GM19239 (cell line): ENCODE data around the gene INPP5A.
"Not testable (repeated sequence)": the region's sequence is repeated elsewhere in the genome, so short reads cannot be mapped to it uniquely, and the experiment has no call there.

Source experiments
- DNase-seq: peaks from one replicate; pipeline ENCODE4 v3.0.0; 2011; ENCODE audit warnings: low spot score; ENCODE audit not compliant: insufficient read length
- FAIRE-seq: peaks from 2 replicates; lab custom pipeline; 2011; peaks lifted over from hg19 to GRCh38; lab: Jason Lieb, UNC

Gene INPP5A

DNA sequence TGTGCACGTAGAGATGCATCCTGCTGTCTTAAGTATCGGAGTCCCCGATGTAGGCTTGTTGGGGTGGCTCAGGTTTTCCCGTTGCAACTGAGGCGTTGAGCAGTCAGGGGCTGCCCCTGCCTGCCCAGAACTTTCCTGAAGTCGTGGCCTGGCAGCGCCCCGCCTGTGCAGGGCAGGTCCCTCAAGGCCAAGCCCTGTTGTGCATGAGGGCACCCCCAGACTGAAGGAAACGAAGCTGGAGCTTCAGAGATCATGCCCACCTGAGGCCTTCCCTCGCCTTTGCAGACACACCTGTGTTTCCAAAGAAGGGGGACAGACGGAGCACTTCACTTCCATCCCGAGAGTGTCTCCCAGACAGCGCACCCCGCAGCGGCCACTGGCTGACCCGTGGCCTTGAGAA is 127.3 kb downstream of the INPP5A start:
- DNase-seq = no peak
- no peak for FAIRE-seq

DNA sequence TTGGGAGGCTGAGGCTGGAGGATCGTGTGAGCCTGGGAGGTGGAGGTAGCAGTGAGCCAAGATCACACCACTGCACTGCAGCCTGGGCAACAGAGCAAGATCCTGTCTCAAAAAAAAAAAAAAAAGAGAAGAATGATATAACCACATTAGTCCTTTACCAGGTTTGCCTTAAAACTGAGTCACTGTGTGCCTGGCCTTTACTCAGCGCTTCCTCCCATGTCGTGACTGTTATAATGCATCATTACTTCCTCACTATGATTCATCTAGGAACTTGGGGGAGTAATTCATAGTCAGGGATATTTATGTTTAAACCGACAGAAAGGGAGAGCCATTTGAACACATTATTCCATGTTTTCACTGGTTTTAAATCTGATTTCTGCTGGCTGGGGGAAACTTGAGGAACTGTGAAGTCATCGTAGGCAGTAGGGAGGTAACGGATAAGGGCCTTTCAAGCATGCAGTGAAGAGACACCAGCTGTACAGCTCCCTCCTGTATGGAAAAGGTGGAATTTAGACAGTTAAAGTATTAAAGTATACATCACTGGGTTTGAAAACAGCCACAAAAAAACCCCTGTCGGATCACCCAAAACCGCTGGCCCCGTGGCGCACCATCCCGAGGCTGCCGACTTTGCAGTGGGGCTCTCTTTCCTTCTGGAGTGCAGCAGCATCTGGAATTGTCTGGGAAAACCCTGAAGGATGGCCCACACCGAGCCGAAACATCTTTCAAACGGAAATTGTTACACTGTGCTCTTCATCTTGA is 128.5 kb downstream of the INPP5A start:
- FAIRE-seq (no peak), DNase-seq (no peak)

DNA sequence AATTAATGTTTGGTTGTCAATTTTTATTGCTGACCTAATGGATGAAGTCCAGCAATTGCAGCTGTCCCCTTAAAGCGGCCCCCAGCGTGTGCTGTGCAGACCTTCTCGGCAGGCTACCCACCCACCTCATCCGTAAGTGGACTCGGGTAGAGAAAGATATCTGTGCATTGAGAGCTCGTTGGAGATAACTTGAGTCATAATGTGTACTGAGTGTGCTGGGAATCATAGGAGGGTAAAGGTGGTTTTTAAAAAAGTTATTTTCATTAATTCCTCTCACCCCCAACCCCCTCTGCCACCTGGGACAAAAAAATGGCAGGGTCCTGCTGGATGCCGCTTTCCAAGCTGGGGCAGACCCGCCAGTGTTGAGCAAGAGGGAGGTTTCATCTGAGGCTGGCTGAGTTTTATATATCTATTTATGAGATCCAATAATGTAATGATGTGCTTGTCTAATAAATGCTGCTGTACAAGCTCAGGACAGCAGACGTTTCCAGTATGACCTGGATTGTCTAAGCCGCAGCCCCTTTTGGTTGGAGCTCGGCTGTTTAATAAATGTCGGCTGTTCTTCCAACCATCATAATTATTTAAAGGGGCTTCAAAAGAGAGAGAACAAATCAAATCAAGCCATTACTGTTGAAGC is 129.2 kb downstream of the INPP5A start:
- DNase-seq (no peak), FAIRE-seq (no peak)

DNA sequence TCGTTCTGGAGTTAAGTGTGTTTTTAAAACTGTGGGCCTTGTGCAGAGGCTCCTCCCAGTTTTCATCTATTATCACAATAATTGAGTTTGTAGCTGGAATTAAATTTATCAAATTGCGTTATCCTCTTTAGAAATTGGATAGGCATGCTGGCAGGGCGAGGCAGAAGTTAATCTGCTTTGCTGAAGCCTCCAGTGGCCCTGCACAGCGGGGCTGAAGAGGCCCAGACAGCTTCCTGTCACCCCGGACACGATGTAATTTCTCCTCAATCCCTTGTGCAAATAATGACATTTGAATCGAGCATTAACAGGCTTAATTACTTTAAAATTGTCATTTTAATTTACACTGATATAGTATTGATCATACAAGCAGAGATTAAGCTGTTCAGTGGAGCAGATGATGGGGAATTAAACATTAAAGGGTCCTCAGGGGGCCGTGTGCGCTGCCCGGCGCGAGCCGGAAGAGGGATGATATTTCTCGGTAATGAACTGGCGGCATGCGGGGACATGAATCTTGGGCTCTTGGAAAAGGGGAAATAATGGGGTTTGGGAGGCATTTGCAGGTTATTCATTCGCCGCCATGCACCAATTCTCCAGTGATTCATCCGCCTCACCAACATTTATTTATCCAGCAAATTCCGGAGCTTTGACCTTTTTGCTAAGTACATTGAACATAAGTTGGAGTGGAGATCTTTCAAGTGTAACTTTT is 129.9 kb downstream of the INPP5A start:
- DNase-seq = no peak
- no peak for FAIRE-seq

DNA sequence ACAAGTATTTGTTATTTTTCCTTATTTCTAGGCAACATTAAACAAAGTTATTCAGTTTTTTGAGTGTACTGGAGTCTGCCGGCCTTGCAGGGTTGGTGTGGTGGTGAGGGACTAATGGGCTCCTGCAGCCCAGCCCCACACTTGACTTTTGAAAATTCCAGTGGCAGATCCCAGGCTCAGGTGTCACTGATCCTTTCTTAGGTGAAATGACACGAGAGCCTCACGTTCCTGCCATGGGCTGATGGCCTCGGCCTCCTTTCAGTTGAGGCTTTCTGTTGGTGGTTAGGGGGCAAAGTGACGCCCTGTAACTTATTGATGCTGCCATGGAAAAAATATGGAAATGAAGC is 130.4 kb downstream of the INPP5A start:
- no peak for FAIRE-seq
- DNase-seq = no peak

DNA sequence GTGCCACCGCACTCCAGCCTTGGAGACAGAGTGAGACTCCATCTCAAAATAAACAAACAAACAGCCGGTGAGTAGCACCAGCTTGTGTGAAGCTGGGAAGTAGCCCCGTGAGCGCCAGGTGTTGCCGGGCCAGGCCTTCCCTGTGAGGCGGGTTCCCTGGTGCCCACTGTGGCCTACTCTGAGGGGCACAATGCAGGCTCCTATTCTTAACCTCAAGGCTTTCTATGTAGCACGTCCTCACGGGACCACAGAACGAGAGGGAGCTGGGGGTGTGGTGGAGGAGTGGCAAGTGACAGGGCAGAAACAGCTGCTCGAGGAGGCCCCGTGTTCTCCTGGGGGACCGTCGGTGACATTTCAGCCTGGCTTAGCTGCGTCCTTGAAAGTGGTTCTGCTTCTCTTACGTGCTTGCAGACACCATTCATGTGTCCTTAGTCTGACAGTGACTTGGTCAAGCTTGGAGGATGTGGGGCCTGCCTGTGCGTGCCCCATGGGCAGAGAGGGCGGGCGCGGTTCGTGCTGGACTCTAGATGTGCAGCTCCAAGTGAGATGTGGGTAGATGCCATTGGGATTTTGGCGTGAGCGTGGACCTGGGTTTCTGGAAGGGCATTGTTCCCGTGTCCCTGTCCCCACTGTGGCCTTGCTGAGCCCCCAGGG is 131.7 kb downstream of the INPP5A start:
- DNase-seq (no peak), FAIRE-seq (no peak)

DNA sequence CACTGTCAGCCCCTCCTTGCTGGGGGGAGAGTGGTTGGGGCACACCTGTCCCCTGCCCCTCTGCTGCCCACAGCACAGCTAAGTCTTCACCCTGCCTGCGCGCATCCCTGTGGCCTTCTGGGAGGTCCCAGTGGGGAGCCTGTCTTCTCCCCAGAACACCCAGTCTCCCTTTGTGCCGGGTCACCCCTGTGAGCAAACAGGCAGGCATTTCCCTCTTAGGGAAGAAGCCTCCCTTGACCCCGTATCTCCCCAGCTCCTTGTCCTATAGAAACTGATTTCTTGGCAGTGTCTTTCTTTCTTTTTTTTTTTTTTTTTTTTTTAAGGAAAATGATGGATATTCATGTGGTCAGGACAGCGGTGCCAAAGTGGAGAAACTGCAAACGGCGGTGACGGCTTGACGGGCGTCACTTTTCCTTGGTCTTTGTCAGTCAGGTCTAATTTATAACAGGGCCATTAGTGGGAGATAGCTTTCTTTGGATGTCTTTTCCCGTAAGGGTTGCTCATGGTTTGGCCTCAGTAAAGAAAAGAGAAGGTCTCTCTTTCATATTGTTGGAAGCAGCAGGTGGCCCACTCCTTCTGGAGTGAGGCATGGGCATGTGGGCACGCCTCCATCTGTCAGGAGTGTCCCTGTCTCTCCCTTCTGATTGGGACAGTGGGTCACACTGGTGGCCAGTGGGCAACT is 133.1 kb downstream of the INPP5A start:
- FAIRE-seq = no peak
- no peak for DNase-seq

DNA sequence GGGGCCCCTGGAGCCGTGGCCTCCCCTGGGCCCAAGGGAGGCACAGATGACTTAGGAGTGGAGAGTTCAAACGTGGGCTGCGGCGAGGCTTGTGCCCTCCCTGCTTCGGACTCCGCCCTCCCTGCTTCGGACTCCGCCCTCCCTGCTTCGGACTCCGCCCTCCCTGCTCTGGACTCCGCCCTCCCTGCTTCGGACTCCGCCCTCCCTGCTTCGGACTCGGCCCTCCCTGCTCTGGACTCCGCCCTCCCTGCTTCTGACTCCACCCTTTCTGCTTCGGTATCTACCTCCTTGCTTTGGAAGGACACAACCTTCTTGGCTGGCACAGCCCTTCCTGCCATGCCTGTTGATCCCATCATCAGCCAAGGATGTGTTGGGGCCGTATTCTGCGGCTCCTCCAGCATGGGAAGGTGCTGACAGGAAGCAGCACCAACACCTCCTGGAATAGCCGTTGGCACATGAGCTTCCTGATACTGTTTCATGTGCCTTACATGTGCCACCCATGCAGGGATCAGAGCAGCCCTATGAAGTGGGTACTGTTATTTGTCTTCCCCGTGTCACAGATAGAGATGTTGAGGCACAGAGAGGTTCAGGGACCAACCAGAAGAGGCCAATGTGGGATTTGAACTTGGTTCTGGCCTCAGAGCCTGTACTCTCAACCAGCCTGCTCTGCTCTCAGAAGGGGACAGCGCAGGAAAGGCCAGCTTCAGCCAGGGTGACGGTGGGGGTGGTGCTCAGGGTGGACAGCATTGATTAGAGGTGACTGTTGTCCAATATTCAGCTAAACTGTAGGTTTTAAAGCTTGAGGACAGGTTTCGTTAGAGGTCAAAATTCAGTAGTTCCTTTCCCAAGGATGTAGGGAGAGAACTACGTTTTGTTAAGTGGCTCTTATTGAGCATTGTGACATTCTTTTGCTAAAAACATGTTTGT is 133.9 kb downstream of the INPP5A start:
- FAIRE-seq (no peak), DNase-seq (no peak)

DNA sequence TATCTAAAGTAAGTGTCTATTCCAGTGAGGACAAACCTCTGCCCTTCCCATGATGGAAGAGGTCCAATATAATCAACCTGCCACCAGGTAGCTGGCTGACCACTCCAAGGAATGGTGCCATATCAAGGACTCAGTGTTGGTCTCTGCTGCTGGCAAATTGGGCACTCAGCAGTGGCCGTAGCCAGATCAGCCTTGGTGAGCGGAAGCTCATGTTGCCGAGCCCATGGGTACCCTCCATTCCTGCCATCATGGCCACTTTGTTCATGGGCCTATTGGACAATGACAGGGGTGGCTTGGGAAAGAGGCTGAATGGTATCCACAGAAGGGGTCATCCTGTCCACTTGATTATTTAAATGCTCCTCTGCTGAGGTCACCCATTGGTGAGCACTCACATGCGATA is 136.2 kb downstream of the INPP5A start:
- not testable (repeated sequence) for DNase-seq, FAIRE-seq

DNA sequence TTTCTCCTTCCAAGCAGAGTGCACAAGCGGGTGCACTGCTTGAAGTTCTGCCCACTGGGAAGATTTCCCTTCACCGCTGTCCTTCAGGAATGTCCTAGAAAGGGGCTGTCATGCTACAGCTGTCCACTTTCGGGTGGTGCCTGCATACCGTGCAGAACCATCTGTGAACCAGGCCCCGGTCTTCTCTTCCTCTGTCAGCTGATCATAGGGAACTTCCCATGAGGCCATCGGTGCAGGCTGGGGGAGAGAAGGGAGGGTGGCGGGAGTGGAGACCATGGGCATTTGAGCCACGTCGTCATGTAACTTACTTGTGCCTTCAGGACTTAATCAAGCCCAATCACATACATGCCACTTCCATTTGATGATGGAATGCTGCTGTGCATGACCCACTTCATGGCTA is 136.7 kb downstream of the INPP5A start:
- DNase-seq (no peak), FAIRE-seq (no peak)

DNA sequence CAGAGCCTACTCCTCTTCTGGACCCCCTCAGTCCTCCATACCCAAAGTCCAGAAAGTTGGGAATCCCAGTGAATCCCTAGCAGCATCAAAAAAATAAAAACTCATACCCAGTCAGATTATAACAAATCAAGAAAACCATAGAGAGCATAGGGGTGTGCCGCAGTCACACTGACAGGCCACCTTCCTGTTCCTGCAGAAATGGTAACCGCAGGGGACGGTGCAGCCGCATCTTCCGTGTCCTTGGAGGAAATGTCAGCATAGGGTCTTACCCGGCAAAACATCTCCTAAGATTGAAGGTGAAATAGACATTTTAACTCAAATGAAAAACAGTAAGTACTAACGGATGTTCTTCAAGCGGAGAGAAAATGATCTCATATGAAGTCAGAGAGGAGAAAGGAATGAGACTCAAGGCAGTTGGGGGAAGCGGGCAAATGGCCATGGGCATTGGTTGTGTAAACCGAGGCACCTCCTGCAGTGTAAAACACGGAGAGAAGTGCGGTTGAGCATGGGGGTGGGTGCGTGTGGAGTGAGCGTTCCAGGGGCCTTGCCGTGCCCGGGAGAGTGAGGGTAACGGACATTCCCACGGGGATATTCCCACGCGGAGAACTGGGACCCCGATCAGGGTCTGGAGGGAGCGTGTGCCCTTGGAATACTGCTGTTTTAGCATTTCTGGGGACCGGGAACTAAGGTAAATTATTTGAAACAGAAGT is 137.6 kb downstream of the INPP5A start:
- DNase-seq = no peak
- no peak for FAIRE-seq

DNA sequence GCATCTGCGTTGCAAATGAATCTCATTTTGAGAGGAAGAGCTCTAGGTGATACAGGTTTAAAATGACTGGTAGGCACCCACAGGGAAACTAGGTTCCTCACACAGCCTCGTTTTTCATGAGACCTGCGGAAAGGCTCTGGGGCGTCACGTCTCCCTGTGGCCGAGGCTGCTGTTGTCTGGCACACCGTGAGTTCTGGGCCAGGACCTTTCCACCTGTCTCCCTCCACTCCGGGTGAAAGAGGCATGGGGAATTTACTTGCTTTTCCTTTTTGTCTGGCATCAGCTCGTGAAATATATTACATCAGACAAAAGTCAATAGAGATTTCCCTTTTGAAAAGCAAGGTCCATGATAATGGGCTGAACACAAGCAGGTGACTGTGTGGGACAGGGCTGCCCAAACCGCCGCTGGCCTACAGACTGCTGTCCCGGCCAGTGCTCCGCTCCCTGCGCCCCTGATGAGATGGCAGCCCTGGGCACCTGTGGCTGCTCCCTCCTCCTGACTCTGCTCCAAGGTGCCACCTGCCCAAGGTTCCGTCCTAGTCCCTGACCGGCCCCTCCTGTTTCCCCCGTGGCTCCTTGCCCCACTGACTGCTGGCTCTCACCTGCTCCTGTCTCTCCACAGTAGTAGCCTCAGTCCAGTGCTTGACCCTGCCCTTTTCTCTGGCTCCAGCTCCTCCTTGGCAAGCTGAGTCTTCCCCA is 138.8 kb downstream of the INPP5A start:
- DNase-seq (no peak), FAIRE-seq (no peak)

DNA sequence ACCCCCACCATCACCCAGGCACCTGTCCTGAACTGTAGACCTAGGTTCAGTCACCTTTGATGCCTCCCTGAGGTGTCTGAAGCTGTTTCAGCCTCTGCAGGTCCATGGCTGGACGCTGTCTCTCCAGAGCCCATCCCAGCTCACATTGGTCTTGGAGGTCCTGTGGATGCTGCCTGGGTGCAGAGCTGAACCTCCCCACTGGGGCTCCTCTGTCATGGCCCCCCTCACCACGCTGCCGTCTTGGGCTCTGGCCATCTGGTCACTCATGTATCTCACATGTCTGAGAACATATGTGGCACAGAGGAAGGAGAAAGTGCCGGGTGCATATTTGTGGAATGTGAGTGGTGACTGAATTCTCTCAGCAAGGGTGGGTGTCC is 139.5 kb downstream of the INPP5A start:
- no peak for DNase-seq
- no peak for FAIRE-seq

DNA sequence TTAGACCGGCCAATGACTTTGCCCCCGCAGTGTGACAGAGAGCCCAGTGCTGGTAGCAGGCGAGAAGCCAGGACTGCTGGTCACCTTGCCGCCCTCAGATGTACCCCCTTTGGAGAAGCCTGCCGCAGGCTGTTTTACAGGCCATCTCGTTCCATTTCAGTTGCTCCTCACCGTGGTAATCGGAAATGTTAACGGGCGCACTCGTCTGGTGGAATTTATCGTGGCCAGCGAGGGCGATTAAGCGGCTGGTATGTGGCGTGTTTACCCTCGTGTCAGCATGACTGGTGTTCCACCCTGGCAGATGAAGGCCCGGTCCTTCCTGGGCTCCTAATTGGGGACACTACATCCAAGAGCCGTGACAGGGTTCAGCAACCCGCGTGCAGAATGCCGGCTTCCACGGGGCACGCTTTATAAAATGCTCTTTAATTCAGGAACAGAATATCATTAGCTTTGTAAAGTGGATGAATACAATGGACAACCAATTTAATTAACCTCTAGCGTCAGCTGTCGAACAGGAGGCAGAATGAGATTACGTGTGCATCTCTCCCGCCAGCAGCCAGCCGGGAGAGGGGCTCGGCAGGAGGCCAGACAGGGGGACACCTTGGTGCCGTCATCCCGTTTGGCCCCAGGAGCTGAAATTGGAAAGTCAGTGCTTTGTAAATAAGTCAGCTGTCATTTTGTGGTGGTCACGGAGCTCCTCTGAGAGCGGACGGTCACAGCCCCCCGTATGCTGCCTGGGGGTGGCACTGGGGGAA is 140.1 kb downstream of the INPP5A start:
- DNase-seq (no peak), FAIRE-seq (no peak)

DNA sequence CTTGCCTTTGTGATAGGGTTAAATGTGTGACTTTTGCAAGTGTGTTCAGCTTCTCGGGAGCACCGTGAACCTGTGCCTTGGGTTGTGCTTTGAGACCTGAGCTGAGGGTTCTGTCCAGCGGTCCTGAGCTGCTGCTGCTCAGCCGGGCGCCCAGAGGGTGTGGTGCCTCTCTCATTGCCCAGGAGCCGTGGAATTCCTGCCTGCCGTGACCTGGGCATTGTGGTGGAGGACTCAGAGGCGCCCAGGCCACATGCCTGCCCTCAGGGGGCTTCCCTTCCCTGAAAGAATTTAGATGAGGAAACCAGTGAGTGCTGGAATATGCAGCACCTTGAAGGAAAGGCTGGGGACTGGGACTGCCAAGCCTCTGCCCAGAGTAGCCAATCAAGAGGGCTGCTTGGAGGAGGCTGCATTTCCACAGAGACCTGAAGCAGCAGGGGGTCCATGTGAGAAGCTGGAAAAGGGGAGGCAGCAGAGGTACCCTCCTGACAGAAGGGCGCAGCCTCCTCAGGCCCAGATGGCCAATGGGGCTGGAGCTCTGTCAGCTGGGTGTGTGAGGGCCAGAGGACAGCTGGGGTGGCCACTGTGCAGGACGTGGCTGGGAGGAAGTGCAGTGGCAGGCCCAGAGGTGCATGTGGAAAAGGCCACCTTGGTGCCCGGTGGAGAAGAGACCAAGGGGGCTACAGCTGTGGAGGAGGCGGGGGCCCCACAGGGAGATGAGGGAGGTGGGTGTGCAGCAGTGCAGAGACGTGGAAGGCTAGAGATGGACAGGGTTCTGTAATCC is 141.0 kb downstream of the INPP5A start:
- DNase-seq = no peak
- FAIRE-seq = no peak

DNA sequence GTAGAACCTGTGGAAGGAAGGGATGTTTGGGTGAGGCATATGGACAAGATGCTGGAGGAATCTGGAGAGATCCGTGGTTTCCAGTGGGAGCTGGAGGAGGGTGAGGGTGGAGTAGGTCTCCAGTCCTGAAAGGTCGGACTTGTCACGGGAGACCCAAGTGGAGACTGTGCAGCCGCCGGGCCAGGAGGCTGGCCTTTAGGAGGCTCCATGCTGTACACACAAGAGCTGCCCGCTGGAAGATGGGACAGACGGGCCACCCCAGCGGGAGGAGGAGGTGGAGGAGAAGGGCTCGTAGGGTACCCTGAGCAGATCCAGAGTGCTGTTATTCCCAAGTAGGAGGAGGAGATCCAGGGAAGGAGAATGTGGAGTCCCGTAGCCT is 141.6 kb downstream of the INPP5A start:
- no peak for FAIRE-seq

DNA sequence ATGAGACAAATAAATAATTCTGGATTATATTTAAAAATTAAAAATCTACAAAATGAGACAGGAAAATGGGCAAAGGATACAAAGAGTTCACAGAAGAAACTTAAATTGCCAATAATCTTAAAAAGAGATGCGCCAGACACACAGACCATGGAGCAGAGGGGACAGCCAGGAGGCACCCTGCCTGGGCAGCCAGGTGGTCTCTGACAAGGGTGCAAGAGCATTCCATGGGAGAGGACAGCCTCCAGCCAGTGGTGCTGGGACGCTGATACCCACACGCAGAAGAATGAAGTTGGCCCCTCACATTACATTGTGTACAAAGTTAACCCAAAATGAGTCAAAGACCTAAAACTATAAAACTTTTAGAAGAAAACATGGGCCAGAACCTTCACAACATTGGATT is 142.1 kb downstream of the INPP5A start:
- DNase-seq = no peak
- FAIRE-seq = no peak

More for the DNA sequence above, 141.6 kb downstream of the INPP5A start:
- no peak for DNase-seq
